Measurements from ENCODE around the gene TPPP.

- TF ChIP-seq CTCF (IDR thresholded peaks at IDR 0.05) (no peak), POLR2A (IDR thresholded peaks at IDR 0.05) (no peak)
Measured at GRCh38 chr5:616484-617039, 76.6 kb downstream of the TPPP start.
